Natural killer cell treated with Interleukin-12 subunit alpha and Interleukin-12 subunit beta and Interleukin-15 and Interleukin-18, amount 100 ng/mL, for 72 hours (primary cell): ENCODE measurements around the gene TRAPPC3. TPM values are rescaled to one million over a fixed set of nuclear protein-coding genes. Genes with fewer than 3 reads are reported as not detected.

Source experiments
- ATAC-seq, 2 donors: fragments of 150-1000 bp; cut with Tn5 transposase in 1 of 2; sonication (Bioruptor Pico), chemical (Tn5 transposase) in 1 of 2; 2 replicates each; pipeline ENCODE4 v1.10.0; 2021
- DNase-seq: peaks from one replicate; pipeline ENCODE4 v3.0.0; 2022; ENCODE audit warnings: low spot score
- H3K27ac Mint-ChIP-seq, 2 donors: 1 replicate in 1 of 2; 2 replicates in 1 of 2; pipeline ENCODE4 v1.8.0; 2022; ENCODE audit warnings: mixed read lengths in 2 of 2, mild to moderate bottlenecking in 1 of 2, moderate library complexity in 1 of 2
- H3K27me3 Mint-ChIP-seq, 2 donors: 1 replicate in 1 of 2; 2 replicates in 1 of 2; pipeline ENCODE4 v1.8.0; 2022; ENCODE audit warnings: mixed read lengths in 2 of 2
- H3K36me3 Mint-ChIP-seq: one replicate; pipeline ENCODE4 v1.8.0; 2022; ENCODE audit warnings: mixed read lengths
- H3K4me1 Mint-ChIP-seq, 2 donors: 1 replicate in 1 of 2; 2 replicates in 1 of 2; pipeline ENCODE4 v1.8.0; 2022; ENCODE audit warnings: low read depth in 2 of 2, mixed read lengths in 2 of 2, mild to moderate bottlenecking in 1 of 2
- H3K4me3 Mint-ChIP-seq: one replicate; pipeline ENCODE4 v1.8.0; 2022; ENCODE audit warnings: mixed read lengths
- H3K9me3 Mint-ChIP-seq: 2 replicates; pipeline ENCODE4 v1.8.0; 2022; ENCODE audit warnings: mixed read lengths
- total RNA-seq, 2 donors: library from RNA; stranded (reverse); gene quantifications; one replicate each; pipeline ENCODE4 v1.2.3, GENCODE V29; 2022

Gene TRAPPC3
- total RNA-seq, 2 donors from 2014 or later = 58.4 to 69.2 TPM

GRCh38 chr1:36101546-36101945, 47.7 kb downstream of the TRAPPC3 start:
- Mint-ChIP-seq H3K4me3 (no peak overlapping the region), H3K4me1 (peaks cover 0 to 4% of the 10 kb centered on the region in 2 donors), H3K27ac (no peak overlapping the region), H3K27me3 (no peaks in the 10 kb centered on the region), H3K36me3 (no peaks in the 10 kb centered on the region), H3K9me3 (no peaks in the 10 kb centered on the region)
- no peak for ATAC-seq
- DNase-seq = no peak

- Mint-ChIP-seq H3K36me3 (no peaks in the 10 kb centered on the region), H3K4me1 (peaks cover 0 to 6% of the 10 kb centered on the region in 2 donors), H3K27ac (no peak overlapping the region), H3K27me3 (no peaks in the 10 kb centered on the region), H3K9me3 (no peaks in the 10 kb centered on the region), H3K4me3 (no peak overlapping the region)
- ATAC-seq (no peak), DNase-seq (no peak)
Measured at GRCh38 chr1:36100376-36100775, 48.9 kb downstream of the TRAPPC3 start.

- Mint-ChIP-seq H3K27ac (no peak overlapping the region), H3K4me1 (peaks cover 0 to 6% of the 10 kb centered on the region in 2 donors), H3K36me3 (no peaks in the 10 kb centered on the region), H3K27me3 (no peaks in the 10 kb centered on the region), H3K4me3 (no peak overlapping the region), H3K9me3 (no peaks in the 10 kb centered on the region)
- ATAC-seq (peak; percentile 77 to 82), DNase-seq (peak; percentile 73)
Measured at GRCh38 chr1:36099681-36100341, 49.5 kb downstream of the TRAPPC3 start.

GRCh38 chr1:36098650-36099365, 50.5 kb downstream of the TRAPPC3 start:
- no peak for ATAC-seq
- Mint-ChIP-seq H3K27me3 (no peaks in the 10 kb centered on the region), H3K9me3 (no peaks in the 10 kb centered on the region), H3K27ac (no peak overlapping the region), H3K4me3 (no peak overlapping the region), H3K36me3 (no peaks in the 10 kb centered on the region), H3K4me1 (peaks cover 0 to 6% of the 10 kb centered on the region in 2 donors)
- no peak for DNase-seq

- peak in 1 of 2 donors; percentile 8 for ATAC-seq
- H3K27ac Mint-ChIP-seq = no peak overlapping the region
Measured at GRCh38 chr1:36097693-36098585, 51.3 kb downstream of the TRAPPC3 start.

GRCh38 chr1:36096500-36097432, 52.5 kb downstream of the TRAPPC3 start:
- Mint-ChIP-seq H3K36me3 (no peaks in the 10 kb centered on the region), H3K27ac (no peak overlapping the region), H3K4me1 (peaks cover 0 to 10% of the 10 kb centered on the region in 2 donors), H3K4me3 (no peak overlapping the region), H3K27me3 (no peaks in the 10 kb centered on the region), H3K9me3 (no peaks in the 10 kb centered on the region)
- DNase-seq (no peak), ATAC-seq (peak in 1 of 2 donors; percentile 11)

More at GRCh38 chr1:36097693-36098585, 51.3 kb downstream of the TRAPPC3 start:
- no peaks in the 10 kb centered on the region for H3K9me3 Mint-ChIP-seq
- H3K4me1 Mint-ChIP-seq = peaks cover 0 to 6% of the 10 kb centered on the region in 2 donors
- no peak overlapping the region for H3K4me3 Mint-ChIP-seq
- H3K36me3 Mint-ChIP-seq = no peaks in the 10 kb centered on the region
- H3K27me3 Mint-ChIP-seq = no peaks in the 10 kb centered on the region
- no peak for DNase-seq

- no peaks in the 10 kb centered on the region for H3K9me3 Mint-ChIP-seq
- H3K27ac Mint-ChIP-seq = no peak overlapping the region
- ATAC-seq (no peak), DNase-seq (no peak)
- H3K27me3 Mint-ChIP-seq = no peaks in the 10 kb centered on the region
- no peaks in the 10 kb centered on the region for H3K36me3 Mint-ChIP-seq
- peaks cover 0 to 13% of the 10 kb centered on the region in 2 donors for H3K4me1 Mint-ChIP-seq
- no peak overlapping the region for H3K4me3 Mint-ChIP-seq
Measured at GRCh38 chr1:36095760-36096405, 53.4 kb downstream of the TRAPPC3 start.

- no peaks in the 10 kb centered on the region for H3K27me3 Mint-ChIP-seq
- H3K36me3 Mint-ChIP-seq = peaks cover 5% of the 10 kb centered on the region
- ATAC-seq (no peak), DNase-seq (no peak)
- no peaks in the 10 kb centered on the region for H3K9me3 Mint-ChIP-seq
- H3K4me3 Mint-ChIP-seq = no peak overlapping the region
- H3K27ac Mint-ChIP-seq = no peak overlapping the region
- peaks cover 6 to 16% of the 10 kb centered on the region in 2 donors for H3K4me1 Mint-ChIP-seq
Measured at GRCh38 chr1:36094621-36095061, 54.6 kb downstream of the TRAPPC3 start.

GRCh38 chr1:36093929-36094328, 55.4 kb downstream of the TRAPPC3 start:
- Mint-ChIP-seq H3K4me3 (no peak overlapping the region), H3K27ac (no peak overlapping the region), H3K27me3 (no peaks in the 10 kb centered on the region), H3K36me3 (peaks cover 9% of the 10 kb centered on the region), H3K4me1 (peaks cover 12 to 20% of the 10 kb centered on the region in 2 donors), H3K9me3 (no peaks in the 10 kb centered on the region)
- DNase-seq = no peak
- no peak for ATAC-seq

GRCh38 chr1:36093226-36093625, 56.1 kb downstream of the TRAPPC3 start:
- no peak for ATAC-seq
- Mint-ChIP-seq H3K27ac (no peak overlapping the region), H3K9me3 (no peaks in the 10 kb centered on the region), H3K36me3 (peaks cover 9% of the 10 kb centered on the region), H3K4me1 (peaks cover 12 to 20% of the 10 kb centered on the region in 2 donors), H3K27me3 (no peaks in the 10 kb centered on the region), H3K4me3 (no peak overlapping the region)
- no peak for DNase-seq

- H3K36me3 Mint-ChIP-seq = peaks cover 9% of the 10 kb centered on the region
- H3K27me3 Mint-ChIP-seq = no peaks in the 10 kb centered on the region
- H3K4me3 Mint-ChIP-seq = no peak overlapping the region
- H3K4me1 Mint-ChIP-seq = peaks cover 12 to 20% of the 10 kb centered on the region in 2 donors
- H3K9me3 Mint-ChIP-seq = no peaks in the 10 kb centered on the region
- DNase-seq (no peak), ATAC-seq (no peak)
- H3K27ac Mint-ChIP-seq = no peak overlapping the region
Measured at GRCh38 chr1:36092798-36093185, 56.5 kb downstream of the TRAPPC3 start.

GRCh38 chr1:36092166-36092797, 57.0 kb downstream of the TRAPPC3 start:
- no peaks in the 10 kb centered on the region for H3K27me3 Mint-ChIP-seq
- ATAC-seq = no peak
- no peak for DNase-seq
- H3K9me3 Mint-ChIP-seq = no peaks in the 10 kb centered on the region
- no peak overlapping the region for H3K4me3 Mint-ChIP-seq
- no peak overlapping the region for H3K27ac Mint-ChIP-seq
- peaks cover 9% of the 10 kb centered on the region for H3K36me3 Mint-ChIP-seq
- peaks cover 12 to 20% of the 10 kb centered on the region in 2 donors for H3K4me1 Mint-ChIP-seq
